MCF 10A (cell line): ENCODE data around the gene APLP1. TPM values are rescaled to one million over a fixed set of nuclear protein-coding genes. Genes with fewer than 3 reads are reported as not detected.

Experiments
- BruUV-seq: library from RNA; stranded (reverse); fragments of 400-500 nt; replicated peaks from 2 replicates; lab custom pipeline; 2021; lab: Mats Ljungman, UMichigan
- CTCF ChIA-PET: fragments of 300-600 bp; sonication (Branson Sonifier 250); formaldehyde crosslinking; extraction: SDS; loops from one replicate; lab custom pipeline; 2021; ENCODE audit warnings: antibody characterized with exemption, inconsistent platforms; lab: Yijun Ruan, JAX
- POLR2A ChIA-PET: fragments of 300-600, 350-650 bp; sonication (Branson Sonifier 250); formaldehyde crosslinking; extraction: SDS; loops from one replicate; lab custom pipeline; 2020; ENCODE audit warnings: antibody characterized with exemption, inconsistent platforms; lab: Yijun Ruan, JAX
- DNase-seq: peaks from one replicate; pipeline ENCODE4 v3.0.0-alpha.2; 2018; ENCODE audit not compliant: unreplicated experiment
- H3K27ac Mint-ChIP-seq: one replicate; pipeline ENCODE4 v1.8.0; 2022; ENCODE audit warnings: mild to moderate bottlenecking, low read depth, mixed read lengths; ENCODE audit not compliant: unreplicated experiment
- H3K27me3 Mint-ChIP-seq: one replicate; pipeline ENCODE4 v1.8.0; 2022; ENCODE audit warnings: mixed read lengths; ENCODE audit not compliant: insufficient read depth, unreplicated experiment
- H3K36me3 Mint-ChIP-seq: one replicate; pipeline ENCODE4 v1.8.0; 2022; ENCODE audit warnings: mild to moderate bottlenecking, moderate library complexity, mixed read lengths; ENCODE audit not compliant: insufficient read depth, unreplicated experiment
- H3K4me1 Mint-ChIP-seq: one replicate; pipeline ENCODE4 v1.8.0; 2022; ENCODE audit warnings: mixed read lengths; ENCODE audit not compliant: insufficient read depth, unreplicated experiment
- H3K4me3 Mint-ChIP-seq: one replicate; pipeline ENCODE4 v1.8.0; 2022; ENCODE audit warnings: mild to moderate bottlenecking, moderate library complexity, mixed read lengths; ENCODE audit not compliant: unreplicated experiment
- H3K9me3 Mint-ChIP-seq: one replicate; pipeline ENCODE4 v1.8.0; 2022; ENCODE audit warnings: mixed read lengths; ENCODE audit not compliant: unreplicated experiment
- CTCF ChIP-seq: fragments of 200-600 bp; IDR thresholded peaks from one replicate; pipeline ENCODE4 v1.8.0; 2022; ENCODE audit warnings: antibody characterized with exemption, mild to moderate bottlenecking; ENCODE audit not compliant: unreplicated experiment
- intact Hi-C: fragments of 100-400 bp; cut with micrococcal nuclease; formaldehyde crosslinking; loops from 2 replicates; pipeline ENCODE4 v1.14.1; 2022
- total RNA-seq: library from RNA; stranded (reverse); gene quantifications from 2 replicates; pipeline ENCODE4 v1.2.3, GENCODE V29; 2022

The APLP1 gene
- total RNA-seq, 1 experiment from 2014 or later = 2.4 TPM

- Mint-ChIP-seq H3K4me3 (no peak overlapping the region), H3K4me1 (peaks cover 9% of the 10 kb centered on the region), H3K9me3 (no peaks in the 10 kb centered on the region), H3K27me3 (peaks cover 11% of the 10 kb centered on the region), H3K36me3 (no peaks in the 10 kb centered on the region), H3K27ac (no peak overlapping the region)
- CTCF ChIA-PET = interaction anchor here (9.2 kb wide), 1 partner anchor 54 kb away, joined by 127 read pairs; no protein-coding TSS in a partner anchor
- intact Hi-C loops = loop anchor here (5.0 kb wide), 1 partner anchor 52 kb away; no protein-coding TSS in a partner anchor
- no TSS peak for BruUV-seq
- no peak for TF ChIP-seq CTCF
- DNase-seq = no peak
- POLR2A ChIA-PET = interaction anchor here (0.8 to 1.1 kb wide), 4 partner anchors 9 to 131 kb away, joined by 3 to 6 read pairs (median 4); partner anchors contain the start of genes APLP1 and LIN37
Measured at GRCh38 chr19:35879068-35879467, 10.7 kb downstream of the APLP1 start.

- intact Hi-C loops = loop anchor here (5.0 to 10.0 kb wide), 3 partner anchors 53 to 235 kb away; partner anchors contain the start of genes OVOL3, POLR2I and TBCB
- Mint-ChIP-seq H3K4me3 (no peak overlapping the region), H3K4me1 (peaks cover 9% of the 10 kb centered on the region), H3K27ac (peak overlapping the region; percentile 33), H3K27me3 (peaks cover 11% of the 10 kb centered on the region), H3K9me3 (no peaks in the 10 kb centered on the region), H3K36me3 (no peaks in the 10 kb centered on the region)
- ChIA-PET CTCF (interaction anchor here (0.5 to 9.2 kb wide), 4 partner anchors 17 to 106 kb away, joined by 3 to 127 read pairs (median 3); no protein-coding TSS in a partner anchor), POLR2A (interaction anchor here (0.6 to 1.4 kb wide), 8 partner anchors 10 to 172 kb away, joined by 3 to 6 read pairs (median 3); partner anchors contain the start of genes APLP1, KIRREL2 and LIN37)
- DNase-seq = peak; percentile 93
- BruUV-seq = no TSS peak
- no peak for TF ChIP-seq CTCF
Measured at GRCh38 chr19:35879770-35880317, 11.5 kb downstream of the APLP1 start.

DNA sequence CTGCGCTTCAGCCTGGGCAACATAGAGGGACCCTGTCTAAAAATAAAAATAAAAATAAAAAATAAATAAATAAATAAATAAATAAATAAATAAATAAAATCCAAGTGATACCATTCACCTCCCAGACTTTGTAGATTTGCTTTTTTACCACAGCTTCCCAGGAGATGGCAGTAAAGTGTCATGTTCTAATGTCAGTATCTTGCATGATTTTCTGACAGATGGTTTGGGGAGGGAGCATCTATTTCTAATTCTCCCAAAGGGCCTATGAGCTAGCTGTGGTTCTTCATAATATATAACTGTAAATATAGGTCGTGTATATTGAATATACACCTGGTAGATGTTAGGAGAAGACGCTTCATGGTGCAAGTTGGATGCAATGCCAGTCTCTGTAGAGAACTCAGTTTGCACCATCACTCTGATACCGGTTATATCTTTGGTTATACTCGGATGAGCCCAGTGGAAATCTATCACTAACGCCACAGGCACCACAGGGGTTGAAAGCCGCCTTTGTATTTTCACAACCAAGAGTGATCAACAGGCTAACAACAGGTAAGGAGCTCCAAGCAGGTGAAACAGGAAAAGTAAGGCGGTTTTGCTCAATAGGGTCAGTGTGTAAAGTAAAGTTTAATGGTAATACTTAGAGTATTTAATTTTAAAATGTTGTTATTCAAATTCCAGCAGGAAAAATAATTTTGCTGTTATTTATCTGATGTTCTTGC, 13.9 kb downstream of the APLP1 start:
- ChIA-PET POLR2A (interaction anchor here (1.0 to 2.2 kb wide), 3 partner anchors 47 to 50 kb away, joined by 3 to 11 read pairs (median 5); no protein-coding TSS in a partner anchor), CTCF (interaction anchor here (0.6 to 9.2 kb wide), 15 partner anchors 10 to 1715 kb away, joined by 3 to 127 read pairs (median 4); no protein-coding TSS in a partner anchor)
- intact Hi-C loops = loop anchor here (1.0 to 10.0 kb wide), 3 partner anchors 49 to 233 kb away; partner anchors contain the start of genes OVOL3, POLR2I and TBCB
- no peak overlapping the region for H3K4me3 Mint-ChIP-seq
- peaks cover 9% of the 10 kb centered on the region for H3K4me1 Mint-ChIP-seq
- peaks cover 9% of the 10 kb centered on the region for H3K36me3 Mint-ChIP-seq
- no TSS peak for BruUV-seq
- no peak overlapping the region for H3K27ac Mint-ChIP-seq
- peaks cover 11% of the 10 kb centered on the region for H3K27me3 Mint-ChIP-seq
- DNase-seq = peak; percentile 81
- H3K9me3 Mint-ChIP-seq = no peaks in the 10 kb centered on the region
- peak; percentile 75 for TF ChIP-seq CTCF
